ENCODE results near the gene TNFRSF8. TPM values are rescaled to one million over a fixed set of nuclear protein-coding genes. Genes with fewer than 3 reads are reported as not detected.

Gene TNFRSF8
- total RNA-seq, 1 donor from 2014 or later, result 1.8 TPM

- Histone ChIP-seq H3K9me3 (no peaks in the 10 kb centered on the region), H3K27me3 (no peaks in the 10 kb centered on the region), H3K27ac (no peak overlapping the region), H3K36me3 (no peaks in the 10 kb centered on the region), H3K4me3 (no peak overlapping the region), H3K4me1 (peaks cover 29% of the 10 kb centered on the region)
- DNase-seq (no peak), ATAC-seq (peak; percentile 44)
- intact Hi-C loops (cut with DNase I), result no loop called here
- no peak for TF ChIP-seq CTCF (IDR thresholded peaks at IDR 0.05)
Measured at GRCh38 chr1:12135612-12136011, 72.5 kb downstream of the TNFRSF8 start.

- Histone ChIP-seq H3K36me3 (no peaks in the 10 kb centered on the region), H3K27ac (no peak overlapping the region), H3K4me3 (no peak overlapping the region), H3K27me3 (no peaks in the 10 kb centered on the region), H3K4me1 (peaks cover 22% of the 10 kb centered on the region), H3K9me3 (no peaks in the 10 kb centered on the region)
- no peak for TF ChIP-seq CTCF (IDR thresholded peaks at IDR 0.05)
- no peak for ATAC-seq
- no peak for DNase-seq
- intact Hi-C loops (cut with DNase I), result no loop called here
Measured at GRCh38 chr1:12136916-12137610, 74.0 kb downstream of the TNFRSF8 start.

- Histone ChIP-seq H3K36me3 (no peaks in the 10 kb centered on the region), H3K27me3 (no peaks in the 10 kb centered on the region), H3K9me3 (no peaks in the 10 kb centered on the region), H3K4me1 (peaks cover 21% of the 10 kb centered on the region), H3K27ac (no peak overlapping the region), H3K4me3 (no peak overlapping the region)
- TF ChIP-seq CTCF (IDR thresholded peaks at IDR 0.05), result no peak
- no peak for ATAC-seq
- no peak for DNase-seq
- intact Hi-C loops (cut with DNase I), result no loop called here
Measured at GRCh38 chr1:12138196-12139168, 75.4 kb downstream of the TNFRSF8 start.

DNA sequence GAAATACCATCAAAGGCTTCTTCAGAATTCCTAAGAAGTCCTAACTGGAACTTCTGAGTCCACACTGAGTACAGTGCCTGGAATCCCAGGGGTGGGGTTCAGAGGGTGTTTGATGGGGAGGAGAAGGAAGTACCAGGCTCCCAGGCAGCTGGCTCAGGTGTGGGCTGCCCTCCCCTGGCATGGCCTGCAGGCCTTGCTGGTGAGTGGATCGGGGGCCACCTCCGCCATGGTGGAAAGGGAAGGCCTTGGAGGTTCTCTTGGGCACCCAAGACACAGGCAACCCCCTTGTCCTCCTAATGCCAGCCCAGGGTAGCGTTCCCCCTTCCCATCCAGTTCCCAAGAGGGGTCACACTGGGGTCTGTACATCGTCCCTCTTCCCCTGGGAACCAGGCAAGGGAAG is 76.9 kb downstream of the TNFRSF8 start:
- H3K27ac ChIP-seq, result no peak overlapping the region
- H3K27me3 ChIP-seq, result no peaks in the 10 kb centered on the region
- TF ChIP-seq CTCF (IDR thresholded peaks at IDR 0.05), result no peak
- no peak for DNase-seq
- peaks cover 35% of the 10 kb centered on the region for H3K4me1 ChIP-seq
- no peaks in the 10 kb centered on the region for H3K9me3 ChIP-seq
- no peak overlapping the region for H3K4me3 ChIP-seq
- no peaks in the 10 kb centered on the region for H3K36me3 ChIP-seq
- intact Hi-C loops (cut with DNase I), result loop anchor here (10.0 kb wide), 1 partner anchor 55 kb away; no protein-coding TSS in a partner anchor
- ATAC-seq, result no peak

- ATAC-seq, result no peak
- Histone ChIP-seq H3K9me3 (no peaks in the 10 kb centered on the region), H3K36me3 (no peaks in the 10 kb centered on the region), H3K27me3 (no peaks in the 10 kb centered on the region), H3K27ac (no peak overlapping the region), H3K4me1 (peaks cover 36% of the 10 kb centered on the region), H3K4me3 (no peak overlapping the region)
- no peak for TF ChIP-seq CTCF (IDR thresholded peaks at IDR 0.05)
- no peak for DNase-seq
- intact Hi-C loops (cut with DNase I), result loop anchor here (10.0 kb wide), 1 partner anchor 54 kb away; no protein-coding TSS in a partner anchor
Measured at GRCh38 chr1:12140515-12141162, 77.5 kb downstream of the TNFRSF8 start.
